HepG2 (cell line): Measurements from ENCODE around the gene ZIK1. TPM values are rescaled to one million over a fixed set of nuclear protein-coding genes. Genes with fewer than 3 reads are reported as not detected.
A peak's percentile ranks its signal among the peaks of the same experiment; 100 is the strongest.

Experiments used
- ATAC-seq: fragments of 200-7000 bp; cut with Tn5 transposase; 3 replicates; pipeline ENCODE4 v1.9.1; 2020; ENCODE audit warnings: mild to moderate bottlenecking, moderate library complexity
- BruUV-seq: library from RNA; stranded (reverse); fragments of 400-500 nt; replicated peaks from 2 replicates; lab custom pipeline; 2021; lab: Mats Ljungman, UMichigan
- CTCF ChIA-PET: fragments of 300-600 bp; formaldehyde crosslinking; extraction: SDS; loops from one replicate; lab custom pipeline; 2021; ENCODE audit warnings: low total read pairs, inconsistent platforms, low intra/inter-chr PET ratio; lab: Yijun Ruan, JAX
- POLR2A ChIA-PET: fragments of 350-600 bp; sonication (Branson Sonifier 250); formaldehyde crosslinking; loops from one replicate; lab custom pipeline; 2020; ENCODE audit warnings: antibody characterized with exemption, inconsistent platforms; lab: Yijun Ruan, JAX
- DNase-seq: peaks from one replicate; pipeline ENCODE4 v3.0.0-alpha.2; 2015; ENCODE audit warnings: low spot score
- FAIRE-seq: peaks from 3 replicates; lab custom pipeline; 2011; peaks lifted over from hg19 to GRCh38; lab: Jason Lieb, UNC
- H2AFZ ChIP-seq: one replicate; pipeline ENCODE4 v1.6.1; 2011; ENCODE audit warnings: low read length, inconsistent platforms
- H3K27ac ChIP-seq: fragments of 300-600 bp; 3 replicates; pipeline ENCODE4 v1.8.0; 2011; ENCODE audit warnings: mixed run types, mild to moderate bottlenecking, mixed read lengths, low read length, inconsistent platforms; ENCODE audit not compliant: insufficient read depth; ENCODE audit errors: extremely low read length
- H3K27me3 ChIP-seq, 2 experiments: fragments of 200-600 bp in 1 of 2; 2 replicates in 1 of 2; 3 replicates in 1 of 2; pipeline versions ENCODE4 v1.6.0 to v1.8.0; 2011; ENCODE audit warnings: low read length in 2 of 2, mild to moderate bottlenecking in 2 of 2, moderate library complexity in 2 of 2, inconsistent platforms in 1 of 2; ENCODE audit not compliant: insufficient read depth in 2 of 2, control insufficient read depth in 1 of 2
- H3K36me3 ChIP-seq, 2 experiments: fragments of 200-600 bp in 1 of 2; replicated peaks in 1 of 2; 2 replicates in 1 of 2; 3 replicates in 1 of 2; pipeline versions ENCODE4 v1.5.1 to v1.8.0; 2011; ENCODE audit warnings: low read length in 2 of 2, inconsistent platforms in 1 of 2; ENCODE audit not compliant: insufficient read depth in 2 of 2, control insufficient read depth in 1 of 2
- H3K4me1 ChIP-seq: 2 replicates; pipeline ENCODE4 v1.5.1; 2012; ENCODE audit warnings: low read length, inconsistent platforms; ENCODE audit not compliant: insufficient read depth
- H3K4me2 ChIP-seq: 2 replicates; pipeline ENCODE4 v1.6.0; 2011; ENCODE audit warnings: low read depth, low read length, inconsistent platforms
- H3K4me3 ChIP-seq, 3 experiments: fragments of 200-600 bp in 1 of 3; sonication (generic), shearing (Covaris generic) in 1 of 3; replicated peaks in 1 of 3; 2 replicates each; pipeline ENCODE4 v1.5.1; 2011 to 2016; ENCODE audit warnings: low read length in 3 of 3, inconsistent platforms in 2 of 3, low read depth in 2 of 3, mild to moderate bottlenecking in 2 of 3, control low read depth in 1 of 3, mixed read lengths in 1 of 3; ENCODE audit not compliant: insufficient read depth in 1 of 3
- H3K79me2 ChIP-seq: one replicate; pipeline ENCODE4 v1.6.1; 2011; ENCODE audit warnings: low read length, inconsistent platforms; ENCODE audit not compliant: insufficient read depth
- H3K9ac ChIP-seq: 2 replicates; pipeline ENCODE4 v1.6.0; 2011; ENCODE audit warnings: mild to moderate bottlenecking, low read depth, low read length, inconsistent platforms; ENCODE audit not compliant: insufficient read depth
- H3K9me3 ChIP-seq: 2 replicates; pipeline ENCODE4 v1.5.1; 2012; ENCODE audit warnings: mild to moderate bottlenecking, low read length
- H4K20me1 ChIP-seq: 2 replicates; pipeline ENCODE4 v1.6.0; 2011; ENCODE audit warnings: inconsistent platforms, mild to moderate bottlenecking, low read length, moderate library complexity; ENCODE audit not compliant: insufficient read depth
- AKAP8 ChIP-seq: sonication (generic); formaldehyde crosslinking; IDR thresholded peaks from 2 replicates; pipeline ENCODE4 v1.5.1; 2020; ENCODE audit warnings: mild to moderate bottlenecking, missing genetic modification reagents
- ETV5 ChIP-seq: IDR thresholded peaks from 2 replicates; pipeline ENCODE4 v1.6.1; 2018; ENCODE audit warnings: missing biosample characterization, missing genetic modification reagents, inconsistent platforms, borderline replicate concordance
- GFI1 ChIP-seq: sonication (generic); formaldehyde crosslinking; IDR thresholded peaks from 2 replicates; pipeline ENCODE4 v1.5.0; 2020; ENCODE audit warnings: missing genetic modification reagents, mild to moderate bottlenecking, borderline replicate concordance
- IKZF4 ChIP-seq: sonication (generic); formaldehyde crosslinking; IDR thresholded peaks from 2 replicates; pipeline ENCODE4 v1.5.1; 2020; ENCODE audit warnings: borderline replicate concordance, mild to moderate bottlenecking, low read depth, missing genetic modification reagents; ENCODE audit errors: not compliant biosample characterization
- ISL2 ChIP-seq: sonication (generic); formaldehyde crosslinking; IDR thresholded peaks from 2 replicates; pipeline ENCODE4 v1.5.0; 2020; ENCODE audit warnings: missing genetic modification reagents
- KAT7 ChIP-seq: IDR thresholded peaks from 2 replicates; pipeline ENCODE4 v1.6.1; 2018; ENCODE audit warnings: borderline replicate concordance, missing compliant biosample characterization
- NR2F6 ChIP-seq, 2 experiments: IDR thresholded peaks; 2 replicates each; pipeline ENCODE4 v1.6.1; 2016; ENCODE audit warnings: antibody characterized with exemption in 1 of 2, mild to moderate bottlenecking in 1 of 2
- POLR2G ChIP-seq: fragments of 200-400 bp; formaldehyde crosslinking; IDR thresholded peaks from 2 replicates; pipeline ENCODE4 v1.6.1; 2018; ENCODE audit warnings: mild to moderate bottlenecking, low read depth, low read length, moderate library complexity
- RXRA ChIP-seq: sonication (generic); formaldehyde crosslinking; IDR thresholded peaks from 2 replicates; pipeline ENCODE4 v1.5.1; 2020; ENCODE audit warnings: missing genetic modification reagents
- SAP130 ChIP-seq: IDR thresholded peaks from 2 replicates; pipeline ENCODE4 v1.6.1; 2016; ENCODE audit warnings: low read depth
- SPEN ChIP-seq: sonication (generic); formaldehyde crosslinking; IDR thresholded peaks from 2 replicates; pipeline ENCODE4 v1.5.1; 2020; ENCODE audit warnings: low read depth, mild to moderate bottlenecking, missing genetic modification reagents
- TBX2 ChIP-seq: sonication (generic); formaldehyde crosslinking; IDR thresholded peaks from 2 replicates; pipeline ENCODE4 v1.5.0; 2020; ENCODE audit warnings: missing genetic modification reagents, mild to moderate bottlenecking, borderline replicate concordance
- YEATS4 ChIP-seq: sonication (generic); formaldehyde crosslinking; IDR thresholded peaks from 2 replicates; pipeline ENCODE4 v1.4.0; 2020; ENCODE audit warnings: missing genetic modification reagents, borderline replicate concordance
- ZC3H13 ChIP-seq: sonication (generic); formaldehyde crosslinking; IDR thresholded peaks from 2 replicates; pipeline ENCODE4 v1.8.1; 2023; ENCODE audit warnings: mild to moderate bottlenecking, missing genetic modification reagents, moderate library complexity
- ZFP36 ChIP-seq: fragments of 150-350 bp; IDR thresholded peaks from 2 replicates; pipeline ENCODE4 v1.6.1; 2018; ENCODE audit warnings: borderline replicate concordance, low read length, low read depth; ENCODE audit not compliant: partially characterized antibody
- ZNF331 ChIP-seq: sonication (generic); formaldehyde crosslinking; IDR thresholded peaks from 2 replicates; pipeline ENCODE4 v1.4.0; 2020; ENCODE audit warnings: missing genetic modification reagents
- ZNF33A ChIP-seq: sonication (generic); formaldehyde crosslinking; IDR thresholded peaks from 2 replicates; pipeline ENCODE4 v1.5.1; 2020; ENCODE audit warnings: missing genetic modification reagents, mild to moderate bottlenecking, moderate library complexity, borderline replicate concordance
- ZNF788 ChIP-seq: sonication (generic); formaldehyde crosslinking; IDR thresholded peaks from 2 replicates; pipeline ENCODE4 v1.5.0; 2020; ENCODE audit warnings: mild to moderate bottlenecking, missing genetic modification reagents, borderline replicate concordance
- ZZZ3 ChIP-seq: sonication (generic); formaldehyde crosslinking; IDR thresholded peaks from 2 replicates; pipeline ENCODE4 v1.4.0; 2020; ENCODE audit warnings: missing genetic modification reagents, mild to moderate bottlenecking, borderline replicate concordance
- WGBS: methylation state at CpG from one replicate; pipeline ENCODE4 v1.1.6; 2017; ENCODE audit warnings: low lambda C conversion rate; 5-methylcytosine and 5-hydroxymethylcytosine counted together
- in situ Hi-C: cut with HindIII; loops from 2 replicates; pipeline ENCODE4 v1.10.0; 2017; ENCODE audit warnings: low pct_unique_long_range_greater_than_20kb; ENCODE audit not compliant: extremely low pct_ligation_motif_present
- intact Hi-C: fragments of 100-400 bp; cut with micrococcal nuclease; formaldehyde crosslinking; loops from one replicate; pipeline ENCODE4 v1.10.0; 2022; ENCODE audit not compliant: unreplicated experiment
- polyA plus RNA-seq, 8 experiments: library from polyadenylated mRNA; depleted of rRNA in 3 of 8; stranded (reverse) in 7 of 8; unstranded in 1 of 8; fragments of >200 nt; fragmentation: Illumina TruSeq in 4 of 8; extraction: Trizol in 4 of 8; gene quantifications; 2 replicates each; pipeline versions ENCODE4 v1.2.1 to v1.2.3, GENCODE V29; 2011 to 2016; ENCODE audit warnings: low read depth in 4 of 8, missing spikeins in 1 of 8, mixed read lengths in 1 of 8; ENCODE audit not compliant: insufficient read depth in 1 of 8
- total RNA-seq, 5 experiments: library from RNA; depleted of rRNA; stranded (reverse); fragments of >200 nt; fragmentation: Illumina TruSeq; extraction: Trizol; gene quantifications; 2 replicates each; pipeline ENCODE4 v1.2.3, GENCODE V29; 2016; ENCODE audit warnings: low read depth in 1 of 5
- TF ChIP-seq, protein P1 (sequence below), 2 experiments: sonication (generic) in 1 of 2; formaldehyde crosslinking in 1 of 2; IDR thresholded peaks; 2 replicates each; pipeline versions ENCODE4 v1.4.0 to v1.6.1; 2018 to 2020; ENCODE audit warnings: missing genetic modification reagents in 2 of 2, borderline replicate concordance in 1 of 2, low read depth in 1 of 2, mild to moderate bottlenecking in 1 of 2, missing biosample characterization in 1 of 2
- TF ChIP-seq, protein P2 (sequence below): sonication (generic); formaldehyde crosslinking; IDR thresholded peaks from 2 replicates; pipeline ENCODE4 v1.4.0; 2020; ENCODE audit warnings: missing genetic modification reagents, borderline replicate concordance

ZIK1 gene
- total and polyA plus RNA-seq, 2 of the 13 experiments (the other 11 are each of a cell fraction or from before 2014, with no cell fraction given) = 2.1 to 7.2 TPM

DNA sequence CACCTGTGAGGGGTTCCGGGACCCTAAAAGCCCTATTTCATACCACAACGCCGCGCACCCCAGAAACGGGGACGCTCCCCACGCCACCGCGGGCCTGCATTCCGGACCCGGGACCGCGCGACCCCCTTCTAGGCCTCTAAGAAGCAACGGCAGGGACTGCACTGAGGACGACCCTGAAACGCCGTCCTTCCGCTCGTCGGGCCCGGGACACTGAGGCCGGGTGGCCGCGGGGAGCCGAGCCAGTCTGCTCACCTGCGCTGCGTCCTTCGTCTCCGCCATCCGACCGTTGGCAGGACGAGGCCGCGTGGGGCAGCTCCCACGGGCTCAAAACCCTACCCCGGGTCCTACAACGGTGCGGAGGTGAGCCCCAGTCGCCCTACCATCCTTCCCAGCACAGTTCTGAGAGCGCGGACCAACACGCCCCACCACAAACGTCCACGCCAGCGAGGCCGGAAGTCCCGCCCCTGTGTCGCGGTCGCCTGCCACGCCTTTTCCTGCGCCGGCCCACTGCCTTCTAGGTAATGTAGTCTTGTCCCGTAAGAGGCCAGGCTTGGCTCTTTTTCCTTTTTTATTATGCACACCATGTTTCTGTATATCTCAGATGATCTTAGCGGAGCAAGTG is 24.4 kb upstream of the ZIK1 start, which contains the start of gene ZNF550:
Gene ZNF550 (minus strand): TSS at position 460 of the 622 bp plus-strand sequence. CDS start 181 bp downstream, at position 279.
- TSS peak; percentile 81 for BruUV-seq
- peak; percentile 4 for FAIRE-seq
- peaks cover 29% of the 10 kb centered on the region for H3K4me1 ChIP-seq
- H3K79me2 ChIP-seq = peaks cover 23% of the 10 kb centered on the region
- H4K20me1 ChIP-seq = no peaks in the 10 kb centered on the region
- peaks cover 42% of the 10 kb centered on the region for H3K9me3 ChIP-seq
- intact Hi-C loops = no loop called here
- peak within 1 kb of the TSS; percentile 88 to 99 (median 94) for H3K4me3 ChIP-seq
- CTCF ChIA-PET = no interaction called here
- 1% methylated on average over 18 of the region's 56 CpGs for WGBS
- ATAC-seq = peak; percentile 99
- POLR2A ChIA-PET = no interaction called here
- in situ Hi-C loops = no loop called here
- H3K9ac ChIP-seq = peak within 1 kb of the TSS; percentile 85
- H2AFZ ChIP-seq = no peak within 1 kb of the TSS
- peak within 1 kb of the TSS; percentile 54 for H3K27ac ChIP-seq
- no peaks in the 10 kb centered on the region; a peak in 1 of 5 replicates for H3K27me3 ChIP-seq
- H3K4me2 ChIP-seq = peak within 1 kb of the TSS; percentile 91
- peak; percentile 76 for DNase-seq
- H3K36me3 ChIP-seq = peaks cover 5 to 17% of the 10 kb centered on the region in 2 experiments; a peak in 4 of 5 replicates
- peak; percentile 66 for TF ChIP-seq IKZF4 (CRISPR knock-in tag)
- peak; percentile 95 for TF ChIP-seq SAP130 (CRISPR knock-in tag)
- peak; percentile 33; the same call in 1 of the 2 replicates for TF ChIP-seq AKAP8 (CRISPR knock-in tag)
- no peak for TF ChIP-seq ZNF33A (CRISPR knock-in tag)
- peak; percentile 89 for TF ChIP-seq SPEN (CRISPR knock-in tag)
- no peak for TF ChIP-seq NR2F6 (IDR thresholded peaks at IDR 0.05)
- peak; percentile 7; the same call in 1 of the 2 replicates for TF ChIP-seq NR2F6 (CRISPR knock-in tag; IDR thresholded peaks at IDR 0.05)
- peak; percentile 59 for TF ChIP-seq ZZZ3 (CRISPR knock-in tag)
- peak; percentile 19; the same call in 1 of the 2 replicates for TF ChIP-seq ZC3H13 (CRISPR knock-in tag)
- 0 out of 2 replicates have a peak, but pooled peaks have one; percentile 10 for TF ChIP-seq RXRA (CRISPR knock-in tag)
- 0 out of 2 replicates have a peak, but pooled peaks have one; percentile 15 for TF ChIP-seq GFI1
- TF ChIP-seq ETV5 (CRISPR knock-in tag) = peak; percentile 17; the same call in 1 of the 2 replicates
- no peak for TF ChIP-seq ZFP36
- TF ChIP-seq, protein P1, sequence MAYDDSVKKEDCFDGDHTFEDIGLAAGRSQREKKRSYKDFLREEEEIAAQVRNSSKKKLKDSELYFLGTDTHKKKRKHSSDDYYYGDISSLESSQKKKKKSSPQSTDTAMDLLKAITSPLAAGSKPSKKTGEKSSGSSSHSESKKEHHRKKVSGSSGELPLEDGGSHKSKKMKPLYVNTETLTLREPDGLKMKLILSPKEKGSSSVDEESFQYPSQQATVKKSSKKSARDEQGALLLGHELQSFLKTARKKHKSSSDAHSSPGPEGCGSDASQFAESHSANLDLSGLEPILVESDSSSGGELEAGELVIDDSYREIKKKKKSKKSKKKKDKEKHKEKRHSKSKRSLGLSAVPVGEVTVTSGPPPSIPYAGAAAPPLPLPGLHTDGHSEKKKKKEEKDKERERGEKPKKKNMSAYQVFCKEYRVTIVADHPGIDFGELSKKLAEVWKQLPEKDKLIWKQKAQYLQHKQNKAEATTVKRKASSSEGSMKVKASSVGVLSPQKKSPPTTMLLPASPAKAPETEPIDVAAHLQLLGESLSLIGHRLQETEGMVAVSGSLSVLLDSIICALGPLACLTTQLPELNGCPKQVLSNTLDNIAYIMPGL (CRISPR knock-in tag; IDR thresholded peaks at IDR 0.05; ENCODE audit: borderline replicate concordance in 1 of 2, low read depth in 1 of 2) = peak; percentile 65 to 81; a peak in 3 of 4 replicates
- TF ChIP-seq ZNF331 (CRISPR knock-in tag) = 0 out of 2 replicates have a peak, but pooled peaks have one; percentile 8
- peak; percentile 35; the same call in 1 of the 2 replicates for TF ChIP-seq YEATS4 (CRISPR knock-in tag)
- TF ChIP-seq ZNF788 (CRISPR knock-in tag) = peak; percentile 71; the same call in 1 of the 2 replicates
- peak; percentile 66 for TF ChIP-seq TBX2
- peak; percentile 41; the same call in 1 of the 2 replicates for TF ChIP-seq KAT7 (CRISPR knock-in tag)
- TF ChIP-seq, protein P2, sequence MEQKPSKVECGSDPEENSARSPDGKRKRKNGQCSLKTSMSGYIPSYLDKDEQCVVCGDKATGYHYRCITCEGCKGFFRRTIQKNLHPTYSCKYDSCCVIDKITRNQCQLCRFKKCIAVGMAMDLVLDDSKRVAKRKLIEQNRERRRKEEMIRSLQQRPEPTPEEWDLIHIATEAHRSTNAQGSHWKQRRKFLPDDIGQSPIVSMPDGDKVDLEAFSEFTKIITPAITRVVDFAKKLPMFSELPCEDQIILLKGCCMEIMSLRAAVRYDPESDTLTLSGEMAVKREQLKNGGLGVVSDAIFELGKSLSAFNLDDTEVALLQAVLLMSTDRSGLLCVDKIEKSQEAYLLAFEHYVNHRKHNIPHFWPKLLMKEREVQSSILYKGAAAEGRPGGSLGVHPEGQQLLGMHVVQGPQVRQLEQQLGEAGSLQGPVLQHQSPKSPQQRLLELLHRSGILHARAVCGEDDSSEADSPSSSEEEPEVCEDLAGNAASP (CRISPR knock-in tag) = peak; percentile 23; the same call in 1 of the 2 replicates
- peak; percentile 81 for TF ChIP-seq POLR2G
- no peak for TF ChIP-seq ISL2
